ENCODE data around the gene PRKAG2. TPM values are rescaled to one million over a fixed set of nuclear protein-coding genes. Genes with fewer than 3 reads are reported as not detected.

PRKAG2 gene
- total RNA-seq, 1 donor, result 21.2 TPM

GRCh38 chr7:151802469-151802846 lies 74.5 kb downstream of the PRKAG2 start:
- TF ChIP-seq, protein P1, sequence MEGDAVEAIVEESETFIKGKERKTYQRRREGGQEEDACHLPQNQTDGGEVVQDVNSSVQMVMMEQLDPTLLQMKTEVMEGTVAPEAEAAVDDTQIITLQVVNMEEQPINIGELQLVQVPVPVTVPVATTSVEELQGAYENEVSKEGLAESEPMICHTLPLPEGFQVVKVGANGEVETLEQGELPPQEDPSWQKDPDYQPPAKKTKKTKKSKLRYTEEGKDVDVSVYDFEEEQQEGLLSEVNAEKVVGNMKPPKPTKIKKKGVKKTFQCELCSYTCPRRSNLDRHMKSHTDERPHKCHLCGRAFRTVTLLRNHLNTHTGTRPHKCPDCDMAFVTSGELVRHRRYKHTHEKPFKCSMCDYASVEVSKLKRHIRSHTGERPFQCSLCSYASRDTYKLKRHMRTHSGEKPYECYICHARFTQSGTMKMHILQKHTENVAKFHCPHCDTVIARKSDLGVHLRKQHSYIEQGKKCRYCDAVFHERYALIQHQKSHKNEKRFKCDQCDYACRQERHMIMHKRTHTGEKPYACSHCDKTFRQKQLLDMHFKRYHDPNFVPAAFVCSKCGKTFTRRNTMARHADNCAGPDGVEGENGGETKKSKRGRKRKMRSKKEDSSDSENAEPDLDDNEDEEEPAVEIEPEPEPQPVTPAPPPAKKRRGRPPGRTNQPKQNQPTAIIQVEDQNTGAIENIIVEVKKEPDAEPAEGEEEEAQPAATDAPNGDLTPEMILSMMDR (IDR thresholded peaks at IDR 0.05; ENCODE audit: insufficient read depth, low read depth, low read length), result no peak
- DNase-seq (ENCODE audit: low read depth), result no peak
- no peak overlapping the region for H3K4me3 ChIP-seq (ENCODE audit: low read depth, low read length)

GRCh38 chr7:151801782-151802468 lies 75.0 kb downstream of the PRKAG2 start:
- no peak for DNase-seq (ENCODE audit: low read depth)

DNA sequence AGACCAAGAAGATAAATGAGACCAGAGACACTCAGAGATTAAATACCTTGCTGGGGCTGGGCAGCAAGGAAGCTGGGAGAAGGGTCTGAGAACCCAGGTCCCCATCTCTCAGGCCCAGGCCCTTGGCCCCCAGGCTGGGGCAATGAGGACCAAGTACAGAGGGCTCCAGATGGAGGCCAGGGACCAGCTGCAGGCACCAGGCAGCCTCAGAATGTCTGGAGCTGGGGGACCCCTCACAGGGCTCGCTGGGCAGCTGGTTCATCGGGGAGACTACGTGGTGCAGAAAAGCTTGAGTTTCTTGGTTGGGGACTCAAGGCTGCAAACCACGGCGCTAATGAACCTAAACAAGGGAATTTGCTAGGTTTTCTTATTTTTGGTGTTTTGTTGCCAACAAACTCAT lies 75.6 kb downstream of the PRKAG2 start:
- H3K4me3 ChIP-seq (ENCODE audit: low read depth, low read length), result no peak overlapping the region
- TF ChIP-seq, protein P1 (IDR thresholded peaks at IDR 0.05; ENCODE audit: insufficient read depth, low read depth, low read length), result no peak

More at GRCh38 chr7:151801782-151802468, 75.0 kb downstream of the PRKAG2 start:
- H3K4me3 ChIP-seq (ENCODE audit: low read depth, low read length), result no peak overlapping the region
- TF ChIP-seq, protein P1 (IDR thresholded peaks at IDR 0.05; ENCODE audit: insufficient read depth, low read depth, low read length), result no peak

GRCh38 chr7:151800861-151801260 lies 76.1 kb downstream of the PRKAG2 start:
- TF ChIP-seq, protein P1 (IDR thresholded peaks at IDR 0.05; ENCODE audit: insufficient read depth, low read depth, low read length), result no peak
- no peak for DNase-seq (ENCODE audit: low read depth)
- no peak overlapping the region for H3K4me3 ChIP-seq (ENCODE audit: low read depth, low read length)

More for the DNA sequence above, 75.6 kb downstream of the PRKAG2 start:
- DNase-seq (ENCODE audit: low read depth), result no peak

DNA sequence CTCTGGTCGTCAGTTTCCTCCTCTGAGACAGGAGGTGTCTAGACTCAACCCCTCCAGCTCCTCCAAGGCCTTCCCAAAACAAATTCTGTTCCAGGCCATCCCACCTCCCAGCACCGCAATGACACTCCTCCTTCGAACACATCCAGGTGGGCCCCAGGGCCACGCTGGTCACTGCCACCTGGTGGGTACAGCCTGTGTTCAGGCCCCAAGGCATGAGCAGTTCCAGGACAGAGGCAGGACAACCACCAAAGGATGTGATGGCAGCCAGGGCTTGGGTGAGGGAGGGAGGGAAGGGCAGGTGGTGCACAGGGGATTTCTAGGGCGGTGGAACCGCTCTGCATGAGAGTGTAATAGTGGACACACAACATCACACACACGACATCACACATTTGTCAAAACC lies 76.5 kb downstream of the PRKAG2 start:
- TF ChIP-seq, protein P1 (IDR thresholded peaks at IDR 0.05; ENCODE audit: insufficient read depth, low read depth, low read length), result no peak
- no peak for DNase-seq (ENCODE audit: low read depth)
- no peak overlapping the region for H3K4me3 ChIP-seq (ENCODE audit: low read depth, low read length)

- no peak overlapping the region for H3K4me3 ChIP-seq (ENCODE audit: low read depth, low read length)
- TF ChIP-seq, protein P1 (IDR thresholded peaks at IDR 0.05; ENCODE audit: insufficient read depth, low read depth, low read length), result no peak
- no peak for DNase-seq (ENCODE audit: low read depth)
These were observed 77.4 kb downstream of the PRKAG2 start for GRCh38 chr7:151799506-151799905.

Measured in fibroblast of villous mesenchyme (primary cell).